ENCODE results near the gene ZMYM4.
"Not testable (repeated sequence)": the region's sequence is repeated elsewhere in the genome, so short reads cannot be mapped to it uniquely, and the experiment has no call there.

ZMYM4 gene

GRCh38 chr1:35288761-35289160 is 20.3 kb downstream of the ZMYM4 start:
- Mint-ChIP-seq H3K9me3 (no peaks in the 10 kb centered on the region), H3K4me1 (peaks cover 23% of the 10 kb centered on the region), H3K27me3 (no peaks in the 10 kb centered on the region), H3K4me3 (no peak overlapping the region), H3K27ac (no peak overlapping the region)
- DNase-seq (no peak), ATAC-seq (no peak)

- H3K9me3 Mint-ChIP-seq = no peaks in the 10 kb centered on the region
- H3K27ac Mint-ChIP-seq = no peak overlapping the region
- ATAC-seq (no peak), DNase-seq (no peak)
- no peaks in the 10 kb centered on the region for H3K27me3 Mint-ChIP-seq
- no peak overlapping the region for H3K4me3 Mint-ChIP-seq
- H3K4me1 Mint-ChIP-seq = peaks cover 15% of the 10 kb centered on the region
These were observed 21.9 kb downstream of the ZMYM4 start for GRCh38 chr1:35290452-35290851.

GRCh38 chr1:35294809-35295208 is 26.3 kb downstream of the ZMYM4 start:
- Mint-ChIP-seq H3K9me3 (no peaks in the 10 kb centered on the region), H3K4me1 (peaks cover 10% of the 10 kb centered on the region), H3K4me3 (no peak overlapping the region), H3K27ac (peak overlapping the region in 1 of 2 donors; percentile 28), H3K27me3 (no peaks in the 10 kb centered on the region)
- DNase-seq (no peak), ATAC-seq (no peak)

GRCh38 chr1:35297886-35298285 is 29.4 kb downstream of the ZMYM4 start:
- no peaks in the 10 kb centered on the region for H3K9me3 Mint-ChIP-seq

GRCh38 chr1:35298464-35298863 is 30.0 kb downstream of the ZMYM4 start:
- Mint-ChIP-seq H3K27me3 (no peaks in the 10 kb centered on the region), H3K4me3 (no peak overlapping the region), H3K27ac (no peak overlapping the region), H3K4me1 (peaks cover 10% of the 10 kb centered on the region), H3K9me3 (no peaks in the 10 kb centered on the region)
- DNase-seq = peak; percentile 17 to 34
- peak; percentile 89 for ATAC-seq

More at GRCh38 chr1:35297886-35298285, 29.4 kb downstream of the ZMYM4 start:
- Mint-ChIP-seq H3K4me1 (peaks cover 10% of the 10 kb centered on the region), H3K27me3 (no peaks in the 10 kb centered on the region), H3K27ac (peak overlapping the region in 1 of 2 donors; percentile 57), H3K4me3 (no peak overlapping the region)
- DNase-seq (no peak), ATAC-seq (no peak)

- Mint-ChIP-seq H3K27me3 (no peaks in the 10 kb centered on the region), H3K4me1 (peaks cover 10% of the 10 kb centered on the region), H3K9me3 (no peaks in the 10 kb centered on the region), H3K27ac (peak overlapping the region in 1 of 2 donors; percentile 75), H3K4me3 (no peak overlapping the region)
- ATAC-seq = no peak
- DNase-seq = no peak
These were observed 31.9 kb downstream of the ZMYM4 start for GRCh38 chr1:35300376-35300775.

GRCh38 chr1:35301674-35302392 is 33.3 kb downstream of the ZMYM4 start:
- Mint-ChIP-seq H3K4me3 (no peak overlapping the region), H3K27me3 (no peaks in the 10 kb centered on the region), H3K27ac (no peak overlapping the region), H3K9me3 (no peaks in the 10 kb centered on the region), H3K4me1 (peaks cover 10% of the 10 kb centered on the region)
- no peak for DNase-seq
- no peak for ATAC-seq

- peaks cover 7% of the 10 kb centered on the region for H3K4me1 Mint-ChIP-seq
- H3K9me3 Mint-ChIP-seq = no peaks in the 10 kb centered on the region
- H3K27me3 Mint-ChIP-seq = no peaks in the 10 kb centered on the region
- H3K4me3 Mint-ChIP-seq = no peak overlapping the region
- no peak for DNase-seq
- peak overlapping the region in 1 of 2 donors; percentile 41 for H3K27ac Mint-ChIP-seq
- ATAC-seq = no peak
These were observed 36.9 kb downstream of the ZMYM4 start for GRCh38 chr1:35305383-35305782.

- DNase-seq (no peak), ATAC-seq (no peak)
- Mint-ChIP-seq H3K27ac (no peak overlapping the region), H3K4me3 (no peak overlapping the region), H3K4me1 (no peaks in the 10 kb centered on the region), H3K9me3 (no peaks in the 10 kb centered on the region), H3K27me3 (no peaks in the 10 kb centered on the region)
These were observed 47.1 kb downstream of the ZMYM4 start for GRCh38 chr1:35315649-35316048.

GRCh38 chr1:35316264-35316663 is 47.8 kb downstream of the ZMYM4 start:
- Mint-ChIP-seq H3K4me3 (no peak overlapping the region), H3K9me3 (no peaks in the 10 kb centered on the region), H3K4me1 (peaks cover 4% of the 10 kb centered on the region), H3K27me3 (no peaks in the 10 kb centered on the region), H3K27ac (no peak overlapping the region)
- ATAC-seq = no peak
- DNase-seq = no peak

- H3K4me1 Mint-ChIP-seq = peaks cover 22% of the 10 kb centered on the region
- H3K9me3 Mint-ChIP-seq = no peaks in the 10 kb centered on the region
- no peak overlapping the region for H3K4me3 Mint-ChIP-seq
- no peak overlapping the region for H3K27ac Mint-ChIP-seq
- no peak for DNase-seq
- ATAC-seq = no peak
- H3K27me3 Mint-ChIP-seq = no peaks in the 10 kb centered on the region
These were observed 51.6 kb downstream of the ZMYM4 start for GRCh38 chr1:35319988-35320713.

- ATAC-seq = no peak
- peaks cover 22% of the 10 kb centered on the region for H3K4me1 Mint-ChIP-seq
- DNase-seq = no peak
- H3K9me3 Mint-ChIP-seq = no peaks in the 10 kb centered on the region
- no peak overlapping the region for H3K27ac Mint-ChIP-seq
- no peaks in the 10 kb centered on the region for H3K27me3 Mint-ChIP-seq
- H3K4me3 Mint-ChIP-seq = no peak overlapping the region
These were observed 52.4 kb downstream of the ZMYM4 start for GRCh38 chr1:35320937-35321336.

GRCh38 chr1:35324486-35324885 is 56.0 kb downstream of the ZMYM4 start:
- no peak for DNase-seq
- H3K4me1 Mint-ChIP-seq = peaks cover 22% of the 10 kb centered on the region
- no peak overlapping the region for H3K4me3 Mint-ChIP-seq
- peak overlapping the region in 1 of 2 donors; percentile 59 for H3K27ac Mint-ChIP-seq
- no peaks in the 10 kb centered on the region for H3K9me3 Mint-ChIP-seq
- ATAC-seq = no peak
- no peaks in the 10 kb centered on the region for H3K27me3 Mint-ChIP-seq

GRCh38 chr1:35326246-35326866 is 57.8 kb downstream of the ZMYM4 start:
- Mint-ChIP-seq H3K27ac (no peak overlapping the region), H3K9me3 (no peaks in the 10 kb centered on the region), H3K4me1 (peaks cover 17% of the 10 kb centered on the region), H3K27me3 (no peaks in the 10 kb centered on the region), H3K4me3 (no peak overlapping the region)
- no peak for DNase-seq
- no peak for ATAC-seq

- not testable (repeated sequence) for ATAC-seq, H3K4me1 Mint-ChIP-seq, H3K27me3 Mint-ChIP-seq, H3K27ac Mint-ChIP-seq, DNase-seq, H3K4me3 Mint-ChIP-seq, H3K9me3 Mint-ChIP-seq
These were observed 63.1 kb downstream of the ZMYM4 start for GRCh38 chr1:35331618-35332017.

GRCh38 chr1:35334485-35334884 is 66.0 kb downstream of the ZMYM4 start:
- no peak for ATAC-seq
- Mint-ChIP-seq H3K4me1 (no peaks in the 10 kb centered on the region), H3K4me3 (no peak overlapping the region), H3K9me3 (no peaks in the 10 kb centered on the region), H3K27ac (peak overlapping the region in 1 of 2 donors; percentile 16), H3K27me3 (no peaks in the 10 kb centered on the region)
- DNase-seq = no peak
